OCI-LY3 (cell line): ENCODE measurements around the gene TM4SF18.

Source experiments
- H2AFZ ChIP-seq: fragments of 200-600, 300-600 bp; shearing (Covaris generic); 2 replicates; pipeline ENCODE4 v1.6.0; 2014; ENCODE audit warnings: antibody characterized with exemption, low read depth, low read length
- H3K27ac ChIP-seq: fragments of 200-600, 300-600 bp; sonication (generic); 2 replicates; pipeline ENCODE4 v1.5.1; 2014; ENCODE audit warnings: mild to moderate bottlenecking, low read length, moderate library complexity, mixed read lengths
- H3K27me3 ChIP-seq: fragments of 200-600, 300-600 bp; sonication (generic); 2 replicates; pipeline ENCODE4 v1.6.1; 2014; ENCODE audit warnings: low read depth, low read length, mixed read lengths
- H3K36me3 ChIP-seq: fragments of 200-600, 300-600 bp; sonication (generic); replicated peaks from 2 replicates; pipeline ENCODE3; 2014; ENCODE audit warnings: low read depth, low read length, mixed read lengths
- H3K4me1 ChIP-seq: fragments of 300-600, 200-600 bp; sonication (generic); 2 replicates; pipeline ENCODE4 v1.6.1; 2014; ENCODE audit warnings: low read length, mixed read lengths
- H3K4me2 ChIP-seq: fragments of 200-600, 300-600 bp; sonication (generic); 2 replicates; pipeline ENCODE4 v1.6.1; 2014; ENCODE audit warnings: low read length, mixed read lengths
- H3K4me3 ChIP-seq: fragments of 300-600, 200-600 bp; sonication (generic); 2 replicates; pipeline ENCODE4 v1.5.1; 2014; ENCODE audit warnings: antibody characterized with exemption, mild to moderate bottlenecking, low read length, moderate library complexity
- H3K79me2 ChIP-seq: fragments of 300-600, 200-600 bp; shearing (Covaris generic); 2 replicates; pipeline ENCODE4 v1.6.1; 2014; ENCODE audit warnings: mild to moderate bottlenecking, low read length, mixed read lengths
- H3K9ac ChIP-seq: fragments of 300-600, 200-600 bp; shearing (Covaris generic); 2 replicates; pipeline ENCODE4 v1.6.0; 2014; ENCODE audit warnings: mild to moderate bottlenecking, low read length, moderate library complexity
- H3K9me3 ChIP-seq: fragments of 200-600, 300-600 bp; shearing (Covaris generic); 2 replicates; pipeline ENCODE4 v1.6.1; 2014; ENCODE audit warnings: low read length, mixed read lengths; ENCODE audit not compliant: insufficient read depth
- H4K20me1 ChIP-seq: fragments of 200-600, 300-600 bp; sonication (generic); 2 replicates; pipeline ENCODE4 v1.6.1; 2016; ENCODE audit warnings: low read length, mixed read lengths; ENCODE audit not compliant: insufficient read depth
- CTCF ChIP-seq: fragments of 200-600, 300-600 bp; sonication (generic); IDR thresholded peaks from 2 replicates; pipeline ENCODE4 v1.5.1; 2014; ENCODE audit warnings: antibody characterized with exemption, low read length, low read depth
- EZH2phosphoT487 ChIP-seq: fragments of 200-600 bp; shearing (Covaris generic); IDR thresholded peaks from 2 replicates; pipeline ENCODE4 v1.6.1; 2018; ENCODE audit warnings: antibody characterized with exemption, mixed run types, low read depth

TM4SF18 gene

GRCh38 chr3:149316437-149316836 is 17.0 kb downstream of the TM4SF18 start:
- Histone ChIP-seq H3K9ac (no peak overlapping the region), H3K4me1 (no peaks in the 10 kb centered on the region), H3K36me3 (no peaks in the 10 kb centered on the region), H3K79me2 (no peaks in the 10 kb centered on the region), H3K4me3 (no peak overlapping the region), H3K4me2 (no peak overlapping the region), H3K27me3 (no peaks in the 10 kb centered on the region; the same call in 1 of the 2 replicates), H3K9me3 (no peaks in the 10 kb centered on the region), H2AFZ (no peak overlapping the region), H3K27ac (no peak overlapping the region), H4K20me1 (no peaks in the 10 kb centered on the region)
- no peak for TF ChIP-seq EZH2phosphoT487
- no peak for TF ChIP-seq CTCF

GRCh38 chr3:149315694-149316093 is 17.7 kb downstream of the TM4SF18 start:
- Histone ChIP-seq H3K27me3 (no peaks in the 10 kb centered on the region; the same call in 1 of the 2 replicates), H3K36me3 (no peaks in the 10 kb centered on the region), H3K9ac (no peak overlapping the region), H2AFZ (no peak overlapping the region), H3K4me3 (no peak overlapping the region), H3K4me2 (no peak overlapping the region), H3K79me2 (no peaks in the 10 kb centered on the region), H3K27ac (no peak overlapping the region), H4K20me1 (no peaks in the 10 kb centered on the region), H3K4me1 (no peaks in the 10 kb centered on the region), H3K9me3 (no peaks in the 10 kb centered on the region)
- no peak for TF ChIP-seq CTCF
- TF ChIP-seq EZH2phosphoT487, result no peak

GRCh38 chr3:149314807-149315578 is 18.4 kb downstream of the TM4SF18 start:
- Histone ChIP-seq H3K27ac (no peak overlapping the region), H4K20me1 (no peaks in the 10 kb centered on the region), H3K9me3 (no peaks in the 10 kb centered on the region), H3K4me2 (no peak overlapping the region), H3K27me3 (no peaks in the 10 kb centered on the region; the same call in 1 of the 2 replicates), H3K9ac (no peak overlapping the region), H3K4me3 (no peak overlapping the region), H3K4me1 (no peaks in the 10 kb centered on the region), H2AFZ (no peak overlapping the region), H3K79me2 (no peaks in the 10 kb centered on the region), H3K36me3 (no peaks in the 10 kb centered on the region)
- no peak for TF ChIP-seq CTCF
- no peak for TF ChIP-seq EZH2phosphoT487

- H3K27me3 ChIP-seq, result no peaks in the 10 kb centered on the region; the same call in 1 of the 2 replicates
- H3K36me3 ChIP-seq, result no peaks in the 10 kb centered on the region
- H3K4me1 ChIP-seq, result no peaks in the 10 kb centered on the region
- no peaks in the 10 kb centered on the region for H4K20me1 ChIP-seq
- H3K4me3 ChIP-seq, result no peak overlapping the region
- no peaks in the 10 kb centered on the region for H3K9me3 ChIP-seq
- no peaks in the 10 kb centered on the region for H3K79me2 ChIP-seq
- no peak overlapping the region for H3K4me2 ChIP-seq
- H2AFZ ChIP-seq, result no peak overlapping the region
- H3K9ac ChIP-seq, result no peak overlapping the region
- TF ChIP-seq EZH2phosphoT487, result no peak
- TF ChIP-seq CTCF, result no peak
- no peak overlapping the region for H3K27ac ChIP-seq
Measured at GRCh38 chr3:149313542-149313941, 19.9 kb downstream of the TM4SF18 start.
